WTC11 (cell line): ENCODE data around the gene GAL3ST1. TPM values are rescaled to one million over a fixed set of nuclear protein-coding genes. Genes with fewer than 3 reads are reported as not detected.

ENCODE experiments used
- ATAC-seq: fragments of 200-7000 bp; cut with Tn5 transposase; 2 replicates; pipeline ENCODE4 v1.10.0; 2021; ENCODE audit warnings: mild to moderate bottlenecking, moderate library complexity
- CTCF ChIA-PET: fragments of 300-600 bp; sonication (Branson Sonifier 250); formaldehyde crosslinking; loops from one replicate; lab custom pipeline; 2021; ENCODE audit warnings: antibody characterized with exemption; lab: Charles Lee
- POLR2A ChIA-PET: fragments of 350-600 bp; sonication (Branson Sonifier 250); formaldehyde crosslinking; loops from one replicate; lab custom pipeline; 2021; ENCODE audit warnings: antibody characterized with exemption; lab: Charles Lee
- DNase-seq: peaks from one replicate; pipeline ENCODE4 v3.0.0; 2021; ENCODE audit warnings: low spot score
- H3K27ac Mint-ChIP-seq: 2 replicates; pipeline ENCODE4 v1.8.0; 2021; ENCODE audit warnings: mixed read lengths
- H3K27me3 Mint-ChIP-seq: 2 replicates; pipeline ENCODE4 v1.8.0; 2021; ENCODE audit warnings: low read depth, mild to moderate bottlenecking, moderate library complexity, mixed read lengths
- H3K36me3 Mint-ChIP-seq: 2 replicates; pipeline ENCODE4 v1.8.0; 2021; ENCODE audit warnings: mixed read lengths
- H3K4me1 Mint-ChIP-seq: 2 replicates; pipeline ENCODE4 v1.8.0; 2022; ENCODE audit warnings: mixed read lengths
- H3K4me3 Mint-ChIP-seq: 2 replicates; pipeline ENCODE4 v1.8.0; 2021; ENCODE audit warnings: mild to moderate bottlenecking, moderate library complexity, mixed read lengths
- H3K9me3 Mint-ChIP-seq: 2 replicates; pipeline ENCODE4 v1.8.0; 2021; ENCODE audit warnings: mixed read lengths
- CDX4 ChIP-seq: fragments of 250-450 bp; sonication (Bioruptor Pico); IDR thresholded peaks from 2 replicates; pipeline ENCODE4 v1.9.0; 2021; ENCODE audit warnings: moderate library complexity, mild to moderate bottlenecking, inconsistent platforms, borderline replicate concordance
- E2F1 ChIP-seq: sonication (generic); formaldehyde crosslinking; IDR thresholded peaks from 2 replicates; pipeline ENCODE4 v1.8.0; 2022; ENCODE audit warnings: mild to moderate bottlenecking, missing genetic modification reagents
- ERG ChIP-seq: fragments of 250-450 bp; sonication (Bioruptor Pico); IDR thresholded peaks from 2 replicates; pipeline ENCODE4 v1.8.0; 2021; ENCODE audit warnings: mild to moderate bottlenecking
- FOXJ3 ChIP-seq: sonication (generic); formaldehyde crosslinking; IDR thresholded peaks from 2 replicates; pipeline ENCODE4 v1.9.0; 2021; ENCODE audit warnings: missing genetic modification reagents, mild to moderate bottlenecking, borderline replicate concordance
- FOXK1 ChIP-seq: sonication (generic); formaldehyde crosslinking; IDR thresholded peaks from 2 replicates; pipeline ENCODE4 v1.8.0; 2022; ENCODE audit warnings: mild to moderate bottlenecking, moderate library complexity, missing genetic modification reagents
- FOXP1 ChIP-seq: sonication (generic); formaldehyde crosslinking; IDR thresholded peaks from 2 replicates; pipeline ENCODE4 v1.8.0; 2022; ENCODE audit warnings: missing genetic modification reagents, mild to moderate bottlenecking, moderate library complexity, borderline replicate concordance
- GABPB1 ChIP-seq: sonication (generic); formaldehyde crosslinking; IDR thresholded peaks from 2 replicates; pipeline ENCODE4 v1.8.1; 2023; ENCODE audit warnings: mild to moderate bottlenecking, missing genetic modification reagents
- HMGXB4 ChIP-seq: sonication (generic); formaldehyde crosslinking; IDR thresholded peaks from 2 replicates; pipeline ENCODE4 v1.8.1; 2023; ENCODE audit warnings: mild to moderate bottlenecking, moderate library complexity, missing genetic modification reagents
- JAZF1 ChIP-seq: fragments of 250-450 bp; sonication (Bioruptor Pico); IDR thresholded peaks from 2 replicates; pipeline ENCODE4 v1.9.0; 2021; ENCODE audit warnings: moderate library complexity, mild to moderate bottlenecking, inconsistent platforms
- MAX ChIP-seq: sonication (generic); formaldehyde crosslinking; IDR thresholded peaks from 2 replicates; pipeline ENCODE4 v1.8.0; 2022; ENCODE audit warnings: mild to moderate bottlenecking, missing genetic modification reagents
- NFATC4 ChIP-seq: fragments of 250-450 bp; sonication (Bioruptor Pico); IDR thresholded peaks from 2 replicates; pipeline ENCODE4 v1.9.0; 2021; ENCODE audit warnings: mild to moderate bottlenecking
- NR2C2 ChIP-seq: sonication (generic); formaldehyde crosslinking; IDR thresholded peaks from 2 replicates; pipeline ENCODE4 v1.8.0; 2022; ENCODE audit warnings: mild to moderate bottlenecking, missing genetic modification reagents
- PRRX2 ChIP-seq: fragments of 250-450 bp; sonication (Bioruptor Pico); IDR thresholded peaks from 2 replicates; pipeline ENCODE4 v1.8.0; 2021; ENCODE audit warnings: mild to moderate bottlenecking
- RELA ChIP-seq: sonication (generic); formaldehyde crosslinking; IDR thresholded peaks from 2 replicates; pipeline ENCODE4 v1.8.1; 2022; ENCODE audit warnings: missing genetic modification reagents, mild to moderate bottlenecking, borderline replicate concordance
- TEAD1 ChIP-seq: sonication (generic); formaldehyde crosslinking; IDR thresholded peaks from 2 replicates; pipeline ENCODE4 v1.8.0; 2022; ENCODE audit warnings: mild to moderate bottlenecking, missing genetic modification reagents
- USF1 ChIP-seq: sonication (generic); formaldehyde crosslinking; IDR thresholded peaks from 2 replicates; pipeline ENCODE4 v1.8.0; 2022; ENCODE audit warnings: mild to moderate bottlenecking, missing genetic modification reagents
- ZBTB21 ChIP-seq: sonication (generic); formaldehyde crosslinking; IDR thresholded peaks from 2 replicates; pipeline ENCODE4 v1.8.1; 2023; ENCODE audit warnings: mild to moderate bottlenecking, missing genetic modification reagents, borderline replicate concordance
- ZNF138 ChIP-seq: sonication (generic); formaldehyde crosslinking; conservative IDR thresholded peaks from 2 replicates; pipeline ENCODE4 v1.8.1; 2022; ENCODE audit warnings: mild to moderate bottlenecking, moderate library complexity, missing genetic modification reagents
- ZNF263 ChIP-seq: sonication (generic); formaldehyde crosslinking; IDR thresholded peaks from 2 replicates; pipeline ENCODE4 v1.8.1; 2022; ENCODE audit warnings: low read depth, mild to moderate bottlenecking, moderate library complexity, missing genetic modification reagents
- ZNF512 ChIP-seq: sonication (generic); formaldehyde crosslinking; IDR thresholded peaks from 2 replicates; pipeline ENCODE4 v1.8.1; 2022; ENCODE audit warnings: missing genetic modification reagents, borderline replicate concordance
- ZNF671 ChIP-seq: fragments of 250-450 bp; sonication (Bioruptor Pico); IDR thresholded peaks from 2 replicates; pipeline ENCODE4 v1.8.0; 2021; ENCODE audit warnings: mild to moderate bottlenecking
- total RNA-seq: library from RNA; stranded (reverse); gene quantifications from 3 replicates; pipeline ENCODE4 v1.2.3, GENCODE V29; 2021

Gene GAL3ST1
- total RNA-seq, 1 experiment from 2014 or later = 11.0 TPM

- POLR2A ChIA-PET = no interaction called here
- Mint-ChIP-seq H3K27ac (no peak overlapping the region), H3K4me1 (no peaks in the 10 kb centered on the region), H3K4me3 (no peak overlapping the region), H3K36me3 (peaks cover 55% of the 10 kb centered on the region), H3K9me3 (no peaks in the 10 kb centered on the region), H3K27me3 (no peaks in the 10 kb centered on the region)
- DNase-seq (no peak), ATAC-seq (no peak)
- TF ChIP-seq MAX (CRISPR knock-in tag) (no peak), PRRX2 (CRISPR knock-in tag) (no peak), E2F1 (no peak), ERG (CRISPR knock-in tag) (no peak), NR2C2 (CRISPR knock-in tag) (no peak)
- CTCF ChIA-PET = interaction anchor here (0.5 kb wide), 1 partner anchor 21 kb away, joined by 3 read pairs; no protein-coding TSS in a partner anchor
These were observed 6.4 kb upstream of the GAL3ST1 start for GRCh38 chr22:30580896-30581295.

GRCh38 chr22:30578481-30578880 lies 4.0 kb upstream of the GAL3ST1 start:
- H3K9me3 Mint-ChIP-seq = no peaks in the 10 kb centered on the region

More at GRCh38 chr22:30578481-30578880, 4.0 kb upstream of the GAL3ST1 start:
- ChIA-PET CTCF (no interaction called here), POLR2A (no interaction called here)
- Mint-ChIP-seq H3K36me3 (peaks cover 45% of the 10 kb centered on the region), H3K4me1 (peaks cover 6% of the 10 kb centered on the region), H3K27me3 (no peaks in the 10 kb centered on the region), H3K27ac (no peak overlapping the region), H3K4me3 (no peak overlapping the region)
- no peak for DNase-seq
- no peak for ATAC-seq
- TF ChIP-seq FOXJ3 (CRISPR knock-in tag) (no peak), ZNF263 (CRISPR knock-in tag) (no peak), MAX (CRISPR knock-in tag) (no peak), JAZF1 (CRISPR knock-in tag) (no peak), TEAD1 (CRISPR knock-in tag) (no peak), USF1 (CRISPR knock-in tag) (no peak), ZBTB21 (CRISPR knock-in tag) (no peak), ZNF671 (CRISPR knock-in tag) (no peak), ZNF138 (CRISPR knock-in tag) (no peak), HMGXB4 (CRISPR knock-in tag) (no peak), FOXP1 (CRISPR knock-in tag) (no peak), ZNF512 (no peak), FOXK1 (CRISPR knock-in tag) (no peak), CDX4 (no peak), GABPB1 (CRISPR knock-in tag) (no peak), RELA (CRISPR knock-in tag) (no peak), NFATC4 (CRISPR knock-in tag) (no peak)
